ENCODE measurements around the gene SLC50A1.
"Not testable (repeated sequence)": the region's sequence is repeated elsewhere in the genome, so short reads cannot be mapped to it uniquely, and the experiment has no call there.

Gene SLC50A1

GRCh38 chr1:155116113-155116764 lies 19.4 kb upstream of the SLC50A1 start:
- no peak for DNase-seq (ENCODE audit: low read depth, low spot score)

GRCh38 chr1:155117610-155118009 lies 18.0 kb upstream of the SLC50A1 start:
- DNase-seq (ENCODE audit: low read depth, low spot score): no peak

DNA sequence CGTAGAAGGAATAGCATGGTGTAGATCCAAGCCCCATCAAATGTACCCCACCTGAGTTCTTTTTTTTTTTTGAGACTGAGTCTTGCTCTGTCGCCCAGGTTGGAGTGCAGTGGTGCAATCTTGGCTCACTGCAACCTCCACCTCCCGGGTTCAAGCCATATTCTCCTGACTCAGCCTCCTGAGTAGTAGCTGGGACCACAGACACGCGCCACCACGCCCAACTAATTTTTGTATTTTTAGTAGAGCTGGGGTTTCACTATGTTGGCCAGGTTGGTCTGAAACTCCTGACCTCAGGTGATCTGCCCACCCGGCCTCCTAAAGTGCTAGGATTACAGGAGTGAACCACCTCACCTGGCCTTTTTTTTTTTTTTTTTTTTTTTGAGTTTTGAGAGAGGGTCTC lies 17.6 kb upstream of the SLC50A1 start:
- DNase-seq (ENCODE audit: low read depth, low spot score): not testable (repeated sequence)

GRCh38 chr1:155120253-155120652 lies 15.4 kb upstream of the SLC50A1 start:
- no peak for DNase-seq (ENCODE audit: low read depth, low spot score)

DNA sequence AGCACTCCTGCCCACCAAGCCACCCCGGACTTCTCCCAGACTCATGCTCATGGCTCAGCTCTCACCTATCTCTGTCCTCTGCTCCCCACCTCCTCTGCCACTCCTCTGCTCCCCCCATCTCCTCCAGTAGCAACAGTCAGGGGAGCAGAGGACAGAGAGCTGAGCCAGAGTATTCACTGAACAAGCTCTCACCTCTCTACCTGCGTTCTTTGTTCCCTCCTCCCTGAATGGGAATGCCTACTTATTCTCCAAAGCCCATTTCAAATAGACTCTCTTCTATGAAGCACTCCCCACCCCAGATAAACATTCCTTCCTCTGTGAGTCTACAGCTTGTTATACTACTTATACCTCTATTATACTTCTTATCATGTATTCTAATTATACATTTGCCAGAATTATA lies 14.4 kb upstream of the SLC50A1 start:
- DNase-seq (ENCODE audit: low read depth, low spot score): no peak

GRCh38 chr1:155122308-155122707 lies 13.3 kb upstream of the SLC50A1 start:
- DNase-seq (ENCODE audit: low read depth, low spot score): no peak

DNA sequence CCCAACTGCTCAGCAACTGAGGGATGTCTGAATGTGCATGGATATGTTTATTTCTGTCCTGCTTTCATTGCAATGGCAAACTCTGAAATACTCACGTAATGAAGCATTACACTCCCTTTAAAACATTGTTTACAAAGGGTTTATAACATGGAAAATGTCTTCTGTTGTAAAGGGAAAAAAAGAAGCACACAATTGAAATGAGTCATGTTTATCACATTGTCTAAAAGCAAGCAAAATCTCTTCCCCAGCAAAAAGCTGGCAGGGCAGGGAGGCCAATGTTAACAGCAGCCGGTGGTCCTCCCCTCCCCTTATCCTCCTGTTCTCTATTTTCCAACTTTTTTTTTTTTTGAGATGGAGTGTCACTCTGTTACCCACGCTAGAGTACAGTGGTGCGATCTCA lies 11.9 kb upstream of the SLC50A1 start:
- no peak for DNase-seq (ENCODE audit: low read depth, low spot score)

DNA sequence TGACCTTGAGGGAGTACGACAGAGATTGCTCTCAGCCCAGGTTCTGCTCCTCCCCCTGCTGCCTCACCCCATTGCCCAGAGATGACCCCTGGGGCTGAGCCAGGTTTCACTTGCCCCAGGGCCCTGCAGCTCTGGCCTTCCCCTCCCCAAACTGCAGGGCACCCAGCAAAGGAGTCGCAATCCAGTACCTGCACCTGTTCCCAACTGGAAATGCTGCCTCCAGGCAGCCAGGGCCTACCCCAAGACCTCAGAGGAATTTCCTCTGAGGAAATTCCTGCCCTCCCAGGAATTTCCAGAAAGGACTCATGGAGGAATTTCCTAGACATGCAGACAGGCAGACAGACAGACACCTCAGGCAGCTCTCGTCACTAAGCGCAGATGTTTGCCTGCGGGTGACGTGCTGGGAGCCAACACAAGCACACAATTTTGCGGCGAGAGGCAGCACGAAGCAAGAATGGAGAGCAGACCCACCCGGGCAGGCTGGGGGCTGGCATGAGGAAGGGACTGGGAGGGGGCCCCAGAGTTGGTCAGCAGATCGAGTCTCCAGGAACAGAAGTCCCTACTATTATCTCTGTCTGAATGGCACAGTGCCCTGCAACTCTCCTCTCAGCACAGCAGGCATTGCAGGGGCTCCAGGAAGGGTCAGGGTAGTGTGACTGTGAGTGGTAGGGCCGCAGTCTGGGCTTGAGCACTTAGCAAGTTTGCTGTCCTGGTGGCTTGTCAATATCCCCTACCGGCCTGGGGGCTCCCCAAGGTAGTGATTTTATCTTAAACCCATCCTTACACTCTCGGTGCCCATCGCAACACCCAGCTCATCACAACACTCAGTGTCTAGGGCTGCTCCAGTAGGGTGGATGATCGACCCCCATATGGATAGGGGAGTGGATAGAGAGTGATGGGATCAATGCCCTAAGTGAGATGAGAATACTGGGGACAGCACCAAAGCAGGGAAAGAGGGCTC lies 10.9 kb upstream of the SLC50A1 start:
- no peak for DNase-seq (ENCODE audit: low read depth, low spot score)

GRCh38 chr1:155125511-155125945 lies 10.1 kb upstream of the SLC50A1 start:
- DNase-seq (ENCODE audit: low read depth, low spot score): no peak

DNA sequence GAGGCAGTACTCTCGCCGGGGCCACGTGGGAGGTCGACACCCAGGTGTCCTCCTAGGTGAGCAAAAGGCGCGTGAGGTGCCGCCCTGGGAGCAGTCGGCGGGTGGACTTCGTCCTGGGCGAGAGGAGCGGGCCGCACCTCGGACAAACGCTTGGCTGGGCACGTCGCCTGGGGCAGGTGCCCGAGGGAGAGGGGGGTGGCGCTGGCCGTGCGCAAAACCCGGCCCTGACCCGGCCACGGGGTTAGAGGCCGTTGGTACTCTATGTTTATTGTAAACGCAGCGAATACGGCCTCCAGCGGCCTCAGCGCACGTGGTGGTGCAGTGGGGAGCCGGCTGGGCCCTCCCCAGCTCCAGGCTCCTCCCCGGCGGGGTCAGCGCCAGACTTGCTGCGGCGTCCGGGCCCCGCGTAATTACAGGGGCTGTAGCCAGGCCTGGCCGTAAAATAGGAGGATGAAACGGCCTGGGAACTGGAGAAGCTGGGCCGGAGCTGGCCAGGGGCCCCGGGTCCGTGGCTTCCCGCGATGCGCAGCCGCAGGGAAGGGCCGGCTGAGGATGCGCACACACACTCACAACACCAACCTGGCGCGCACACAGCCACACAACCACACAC lies 9.6 kb upstream of the SLC50A1 start:
- DNase-seq (ENCODE audit: low read depth, low spot score): no peak

- DNase-seq (ENCODE audit: low read depth, low spot score): no peak
These were observed 9.0 kb upstream of the SLC50A1 start for GRCh38 chr1:155126556-155127104.

GRCh38 chr1:155127105-155127966 lies 8.3 kb upstream of the SLC50A1 start, which contains the start of gene EFNA1:
TSS of gene EFNA1 (plus strand) at chr1:155127876. CDS start at chr1:155127978, 102 bp downstream.
- no peak for DNase-seq (ENCODE audit: low read depth, low spot score)

DNA sequence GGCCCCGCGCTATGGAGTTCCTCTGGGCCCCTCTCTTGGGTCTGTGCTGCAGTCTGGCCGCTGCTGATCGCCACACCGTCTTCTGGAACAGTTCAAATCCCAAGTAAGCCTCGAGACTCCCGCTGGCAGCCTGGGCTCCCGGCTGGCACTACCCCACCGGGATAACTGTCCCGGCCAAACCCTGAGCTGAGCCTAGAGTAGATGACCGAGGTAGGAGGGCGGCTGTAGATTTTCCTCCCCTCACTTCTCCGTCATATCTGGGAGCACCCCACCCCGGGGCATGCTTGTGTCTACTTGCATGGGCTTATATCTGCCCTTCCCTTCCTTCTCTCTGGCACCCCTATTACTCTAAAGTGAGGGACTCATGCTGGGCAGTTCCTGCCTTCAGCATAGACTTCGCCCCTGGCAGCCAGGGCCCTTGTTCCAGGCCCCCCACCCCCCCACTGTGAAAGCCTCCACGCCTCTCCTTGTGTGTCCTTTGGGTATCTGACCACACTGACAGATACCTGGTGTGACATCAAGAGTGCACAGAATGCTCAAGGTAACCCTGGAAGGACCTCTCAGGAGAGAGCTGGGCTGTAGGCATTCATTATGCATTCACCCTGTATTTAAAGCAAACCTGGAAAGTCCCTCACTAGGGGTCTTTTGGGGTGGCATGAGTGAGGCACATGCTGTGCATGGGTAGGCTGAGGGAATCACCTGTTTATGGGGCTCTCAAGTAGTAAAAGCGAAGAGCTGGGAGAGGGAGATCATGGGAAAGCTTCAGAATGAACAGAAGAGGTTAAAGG lies 7.5 kb upstream of the SLC50A1 start:
- no peak for DNase-seq (ENCODE audit: low read depth, low spot score)

DNA sequence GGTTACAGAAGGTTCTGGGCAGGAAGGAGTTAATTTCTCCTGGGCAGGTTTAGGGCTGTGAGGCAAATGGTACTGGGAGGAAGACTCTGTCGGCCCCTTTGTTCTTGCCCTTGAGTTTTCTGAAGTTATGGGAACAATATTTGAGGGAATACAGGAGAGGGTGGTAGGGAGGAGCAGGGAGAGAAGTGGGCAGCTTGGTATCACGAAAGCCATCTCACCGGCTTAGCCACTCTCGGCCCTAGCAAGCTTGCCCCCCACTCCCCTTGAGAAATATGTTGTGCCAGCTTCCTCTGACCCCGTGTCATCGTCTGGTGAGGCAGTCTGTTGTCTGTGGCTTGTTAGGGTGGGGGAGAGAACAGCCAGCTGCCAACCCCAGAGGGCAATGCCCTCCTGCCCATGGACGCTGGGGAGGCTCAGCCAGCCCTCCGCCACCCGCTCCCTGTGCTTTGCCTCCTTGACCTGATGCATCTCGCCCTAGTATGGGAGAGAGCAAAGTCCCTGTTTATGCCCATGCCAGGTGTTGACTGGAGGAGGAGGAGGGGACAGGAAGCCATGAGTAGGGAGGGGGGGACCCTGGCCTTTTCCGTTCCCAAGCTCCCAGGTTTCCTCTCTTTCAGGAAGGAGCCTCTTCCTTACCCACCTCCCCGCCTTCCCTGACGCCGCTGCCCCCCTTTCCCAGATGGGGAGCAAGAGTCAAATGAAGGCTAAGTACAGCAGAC lies 6.7 kb upstream of the SLC50A1 start:
- no peak for DNase-seq (ENCODE audit: low read depth, low spot score)

GRCh38 chr1:155130272-155131006 lies 5.2 kb upstream of the SLC50A1 start:
- DNase-seq (ENCODE audit: low read depth, low spot score): no peak

DNA sequence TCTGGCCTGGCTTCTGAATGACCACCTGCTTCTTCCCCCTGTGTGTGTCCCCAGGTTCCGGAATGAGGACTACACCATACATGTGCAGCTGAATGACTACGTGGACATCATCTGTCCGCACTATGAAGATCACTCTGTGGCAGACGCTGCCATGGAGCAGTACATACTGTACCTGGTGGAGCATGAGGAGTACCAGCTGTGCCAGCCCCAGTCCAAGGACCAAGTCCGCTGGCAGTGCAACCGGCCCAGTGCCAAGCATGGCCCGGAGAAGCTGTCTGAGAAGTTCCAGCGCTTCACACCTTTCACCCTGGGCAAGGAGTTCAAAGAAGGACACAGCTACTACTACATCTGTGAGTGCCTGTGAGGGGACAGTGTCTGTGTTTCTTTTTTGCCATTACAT lies 4.4 kb upstream of the SLC50A1 start:
- no peak for DNase-seq (ENCODE audit: low read depth, low spot score)

GRCh38 chr1:155131856-155132255 lies 3.8 kb upstream of the SLC50A1 start:
- DNase-seq (ENCODE audit: low read depth, low spot score): no peak

- no peak for DNase-seq (ENCODE audit: low read depth, low spot score)
These were observed 1.8 kb upstream of the SLC50A1 start for GRCh38 chr1:155133799-155134281.

- DNase-seq (ENCODE audit: low read depth, low spot score): no peak
These were observed 1.3 kb upstream of the SLC50A1 start for GRCh38 chr1:155134322-155134721.
